Measurements from ENCODE around the gene ATP1B2. TPM values are rescaled to one million over a fixed set of nuclear protein-coding genes. Genes with fewer than 3 reads are reported as not detected.
"Not testable (repeated sequence)": the region's sequence is repeated elsewhere in the genome, so short reads cannot be mapped to it uniquely, and the experiment has no call there.

ATP1B2 gene
- total and polyA plus RNA-seq, 2 donors = 0.05 to 1.3 TPM

- peak overlapping the region; percentile 83 to 89 for H3K27ac ChIP-seq (ENCODE audit: low read depth in 1 of 2, low read length in 1 of 2)
- 8% methylated on average over 28 of the region's 28 CpGs for WGBS
- no peak for DNase-seq (ENCODE audit: low read depth in 6 of 9, low spot score in 9 of 9)
- no peaks in the 10 kb centered on the region for H3K9me3 ChIP-seq (ENCODE audit: control insufficient read depth in 2 of 2, insufficient read depth in 1 of 2, low read length in 1 of 2)
- peaks cover 0 to 10% of the 10 kb centered on the region in 2 donors for H3K36me3 ChIP-seq (ENCODE audit: control insufficient read depth in 2 of 2, insufficient read depth in 2 of 2, low read length in 1 of 2)
- no peaks in the 10 kb centered on the region for H3K27me3 ChIP-seq (ENCODE audit: control insufficient read depth in 2 of 2, insufficient read depth in 1 of 2, low read length in 1 of 2)
- peaks cover 16 to 22% of the 10 kb centered on the region in 2 donors for H3K4me1 ChIP-seq (ENCODE audit: control insufficient read depth in 2 of 2, insufficient read depth in 2 of 2, low read length in 2 of 2)
- H3K4me3 ChIP-seq (ENCODE audit: low read length in 2 of 2) = peak overlapping the region; percentile 58 to 59
These were observed 35.4 kb upstream of the ATP1B2 start for GRCh38 chr17:7615265-7615747.

GRCh38 chr17:7618608-7619007, 32.1 kb upstream of the ATP1B2 start:
- H3K36me3 ChIP-seq (ENCODE audit: control insufficient read depth in 2 of 2, insufficient read depth in 2 of 2, low read length in 1 of 2) = no peaks in the 10 kb centered on the region
- H3K27me3 ChIP-seq (ENCODE audit: control insufficient read depth in 2 of 2, insufficient read depth in 1 of 2, low read length in 1 of 2) = no peaks in the 10 kb centered on the region
- no peaks in the 10 kb centered on the region for H3K9me3 ChIP-seq (ENCODE audit: control insufficient read depth in 2 of 2, insufficient read depth in 1 of 2, low read length in 1 of 2)
- no peak for DNase-seq (ENCODE audit: low read depth in 6 of 9, low spot score in 9 of 9)
- no peak overlapping the region for H3K4me3 ChIP-seq (ENCODE audit: low read length in 2 of 2)
- peaks cover 7 to 9% of the 10 kb centered on the region in 2 donors for H3K4me1 ChIP-seq (ENCODE audit: control insufficient read depth in 2 of 2, insufficient read depth in 2 of 2, low read length in 2 of 2)
- no peak overlapping the region for H3K27ac ChIP-seq (ENCODE audit: low read depth in 1 of 2, low read length in 1 of 2)
- WGBS = 90% methylated on average over 5 of the region's 5 CpGs

- 97% methylated on average over 8 of the region's 8 CpGs for WGBS
- Histone ChIP-seq H3K27ac (ENCODE audit: low read depth in 1 of 2, low read length in 1 of 2) (no peak overlapping the region), H3K27me3 (ENCODE audit: control insufficient read depth in 2 of 2, insufficient read depth in 1 of 2, low read length in 1 of 2) (no peaks in the 10 kb centered on the region), H3K4me1 (ENCODE audit: control insufficient read depth in 2 of 2, insufficient read depth in 2 of 2, low read length in 2 of 2) (no peaks in the 10 kb centered on the region), H3K36me3 (ENCODE audit: control insufficient read depth in 2 of 2, insufficient read depth in 2 of 2, low read length in 1 of 2) (no peaks in the 10 kb centered on the region), H3K4me3 (ENCODE audit: low read length in 2 of 2) (no peak overlapping the region), H3K9me3 (ENCODE audit: control insufficient read depth in 2 of 2, insufficient read depth in 1 of 2, low read length in 1 of 2) (no peaks in the 10 kb centered on the region)
- no peak for DNase-seq (ENCODE audit: low read depth in 6 of 9, low spot score in 9 of 9)
These were observed 29.9 kb upstream of the ATP1B2 start for GRCh38 chr17:7620835-7621234.

- H3K27me3 ChIP-seq (ENCODE audit: control insufficient read depth in 2 of 2, insufficient read depth in 1 of 2, low read length in 1 of 2) = no peaks in the 10 kb centered on the region
- WGBS = 98% methylated on average over 5 of the region's 5 CpGs
- no peaks in the 10 kb centered on the region for H3K36me3 ChIP-seq (ENCODE audit: control insufficient read depth in 2 of 2, insufficient read depth in 2 of 2, low read length in 1 of 2)
- H3K4me3 ChIP-seq (ENCODE audit: low read length in 2 of 2) = no peak overlapping the region
- no peak for DNase-seq (ENCODE audit: low read depth in 6 of 9, low spot score in 9 of 9)
- no peaks in the 10 kb centered on the region for H3K9me3 ChIP-seq (ENCODE audit: control insufficient read depth in 2 of 2, insufficient read depth in 1 of 2, low read length in 1 of 2)
- no peak overlapping the region for H3K27ac ChIP-seq (ENCODE audit: low read depth in 1 of 2, low read length in 1 of 2)
- peaks cover 5 to 16% of the 10 kb centered on the region in 2 donors for H3K4me1 ChIP-seq (ENCODE audit: control insufficient read depth in 2 of 2, insufficient read depth in 2 of 2, low read length in 2 of 2)
These were observed 27.1 kb upstream of the ATP1B2 start for GRCh38 chr17:7623661-7624060.

GRCh38 chr17:7625749-7626148, 25.0 kb upstream of the ATP1B2 start:
- H3K27me3 ChIP-seq (ENCODE audit: control insufficient read depth in 2 of 2, insufficient read depth in 1 of 2, low read length in 1 of 2); H3K27ac ChIP-seq (ENCODE audit: low read depth in 1 of 2, low read length in 1 of 2); DNase-seq (ENCODE audit: low read depth in 6 of 9, low spot score in 9 of 9); H3K36me3 ChIP-seq (ENCODE audit: control insufficient read depth in 2 of 2, insufficient read depth in 2 of 2, low read length in 1 of 2); H3K9me3 ChIP-seq (ENCODE audit: control insufficient read depth in 2 of 2, insufficient read depth in 1 of 2, low read length in 1 of 2); H3K4me3 ChIP-seq (ENCODE audit: low read length in 2 of 2): not testable (repeated sequence)
- peaks cover 5 to 16% of the 10 kb centered on the region in 2 donors for H3K4me1 ChIP-seq (ENCODE audit: control insufficient read depth in 2 of 2, insufficient read depth in 2 of 2, low read length in 2 of 2)
- 99% methylated on average over 16 of the region's 16 CpGs for WGBS

- no peak overlapping the region for H3K27ac ChIP-seq (ENCODE audit: low read depth in 1 of 2, low read length in 1 of 2)
- H3K4me3 ChIP-seq (ENCODE audit: low read length in 2 of 2) = no peak overlapping the region
- WGBS = 93% methylated on average over 7 of the region's 7 CpGs
- H3K27me3 ChIP-seq (ENCODE audit: control insufficient read depth in 2 of 2, insufficient read depth in 1 of 2, low read length in 1 of 2) = no peaks in the 10 kb centered on the region
- no peaks in the 10 kb centered on the region for H3K9me3 ChIP-seq (ENCODE audit: control insufficient read depth in 2 of 2, insufficient read depth in 1 of 2, low read length in 1 of 2)
- no peaks in the 10 kb centered on the region for H3K36me3 ChIP-seq (ENCODE audit: control insufficient read depth in 2 of 2, insufficient read depth in 2 of 2, low read length in 1 of 2)
- DNase-seq (ENCODE audit: low read depth in 6 of 9, low spot score in 9 of 9) = no peak
- H3K4me1 ChIP-seq (ENCODE audit: control insufficient read depth in 2 of 2, insufficient read depth in 2 of 2, low read length in 2 of 2) = peaks cover 5 to 16% of the 10 kb centered on the region in 2 donors
These were observed 24.4 kb upstream of the ATP1B2 start for GRCh38 chr17:7626307-7626706.

DNA sequence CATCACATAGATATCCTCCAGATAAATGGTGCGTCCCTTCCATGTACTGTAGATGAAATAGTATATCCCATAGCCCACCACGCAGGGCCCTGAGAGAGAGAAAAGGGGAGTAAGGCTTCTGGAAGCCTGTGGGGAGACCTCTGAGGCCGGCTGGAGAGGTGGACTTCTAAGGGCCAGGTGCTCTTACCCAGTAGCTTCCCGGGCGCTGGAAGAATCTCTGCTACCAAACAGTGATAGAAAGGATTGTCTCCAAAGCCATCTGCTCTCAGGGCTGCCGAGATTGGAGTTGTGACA, 23.8 kb upstream of the ATP1B2 start:
- H3K4me3 ChIP-seq (ENCODE audit: low read length in 2 of 2) = peak overlapping the region; percentile 71 to 90
- no peaks in the 10 kb centered on the region for H3K27me3 ChIP-seq (ENCODE audit: control insufficient read depth in 2 of 2, insufficient read depth in 1 of 2, low read length in 1 of 2)
- no peaks in the 10 kb centered on the region for H3K36me3 ChIP-seq (ENCODE audit: control insufficient read depth in 2 of 2, insufficient read depth in 2 of 2, low read length in 1 of 2)
- H3K27ac ChIP-seq (ENCODE audit: low read depth in 1 of 2, low read length in 1 of 2) = peak overlapping the region in 1 of 2 donors; percentile 92
- no peak for DNase-seq (ENCODE audit: low read depth in 6 of 9, low spot score in 9 of 9)
- H3K9me3 ChIP-seq (ENCODE audit: control insufficient read depth in 2 of 2, insufficient read depth in 1 of 2, low read length in 1 of 2) = no peaks in the 10 kb centered on the region
- H3K4me1 ChIP-seq (ENCODE audit: control insufficient read depth in 2 of 2, insufficient read depth in 2 of 2, low read length in 2 of 2) = peaks cover 5 to 16% of the 10 kb centered on the region in 2 donors
- WGBS = 40% methylated on average over 6 of the region's 6 CpGs

DNA sequence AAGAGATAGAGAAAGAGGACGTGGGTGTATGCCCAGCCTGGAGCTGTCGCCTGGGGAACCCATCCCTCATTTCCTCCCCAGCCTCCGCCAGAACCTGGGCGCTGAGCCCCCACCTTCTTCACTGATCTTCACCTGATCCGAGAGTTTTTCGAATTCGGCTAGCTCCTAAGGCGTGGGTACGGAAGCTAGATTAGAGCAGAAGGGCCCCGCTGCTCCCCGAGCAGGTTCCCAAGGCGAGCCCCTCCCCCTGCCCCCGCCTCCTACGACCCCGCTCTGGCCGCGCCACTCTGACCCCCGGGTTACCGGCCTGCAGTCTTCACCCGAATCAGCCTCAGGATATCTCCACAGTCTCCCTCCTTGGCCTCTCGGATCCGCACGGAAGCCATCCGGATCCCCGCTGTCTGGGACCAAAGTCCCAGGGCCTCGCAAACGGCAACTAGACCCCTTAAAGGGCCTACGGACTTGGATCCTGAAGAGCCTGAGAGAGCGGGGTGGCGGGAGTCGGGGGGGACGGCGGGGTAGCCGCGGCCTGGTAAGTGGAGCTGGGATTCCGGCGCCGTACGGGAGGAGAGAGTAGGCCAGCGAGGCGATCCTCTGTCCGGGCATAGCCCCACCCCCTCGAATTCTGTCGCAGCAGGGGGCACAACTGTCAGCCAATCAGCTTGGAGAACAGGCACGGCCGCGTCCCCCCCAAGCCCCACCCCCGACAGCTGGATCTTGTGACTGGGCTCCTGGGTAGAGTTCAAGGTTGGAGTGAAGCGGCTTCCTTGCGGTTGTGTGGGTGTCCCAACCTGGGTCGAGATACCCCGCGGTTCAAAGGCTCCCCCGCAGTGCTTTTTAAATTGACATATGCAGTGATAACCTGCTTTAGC, 23.2 kb upstream of the ATP1B2 start, which contains the start of gene SAT2:
SAT2 (minus strand) TSS at position 572 of the 872 bp plus-strand sequence; CDS start at position 386, 186 bp downstream.
- H3K9me3 ChIP-seq (ENCODE audit: control insufficient read depth in 2 of 2, insufficient read depth in 1 of 2, low read length in 1 of 2) = no peaks in the 10 kb centered on the region
- peaks cover 5 to 20% of the 10 kb centered on the region in 2 donors for H3K4me1 ChIP-seq (ENCODE audit: control insufficient read depth in 2 of 2, insufficient read depth in 2 of 2, low read length in 2 of 2)
- peak within 1 kb of the TSS; percentile 74 to 92 for H3K27ac ChIP-seq (ENCODE audit: low read depth in 1 of 2, low read length in 1 of 2)
- H3K4me3 ChIP-seq (ENCODE audit: low read length in 2 of 2) = peak within 1 kb of the TSS; percentile 71 to 90
- H3K27me3 ChIP-seq (ENCODE audit: control insufficient read depth in 2 of 2, insufficient read depth in 1 of 2, low read length in 1 of 2) = no peaks in the 10 kb centered on the region
- WGBS = under 1% methylated on average over 54 of the region's 54 CpGs
- peak; percentile 75 to 93 (median 88) for DNase-seq (ENCODE audit: low read depth in 6 of 9, low spot score in 9 of 9)
- H3K36me3 ChIP-seq (ENCODE audit: control insufficient read depth in 2 of 2, insufficient read depth in 2 of 2, low read length in 1 of 2) = no peaks in the 10 kb centered on the region

DNA sequence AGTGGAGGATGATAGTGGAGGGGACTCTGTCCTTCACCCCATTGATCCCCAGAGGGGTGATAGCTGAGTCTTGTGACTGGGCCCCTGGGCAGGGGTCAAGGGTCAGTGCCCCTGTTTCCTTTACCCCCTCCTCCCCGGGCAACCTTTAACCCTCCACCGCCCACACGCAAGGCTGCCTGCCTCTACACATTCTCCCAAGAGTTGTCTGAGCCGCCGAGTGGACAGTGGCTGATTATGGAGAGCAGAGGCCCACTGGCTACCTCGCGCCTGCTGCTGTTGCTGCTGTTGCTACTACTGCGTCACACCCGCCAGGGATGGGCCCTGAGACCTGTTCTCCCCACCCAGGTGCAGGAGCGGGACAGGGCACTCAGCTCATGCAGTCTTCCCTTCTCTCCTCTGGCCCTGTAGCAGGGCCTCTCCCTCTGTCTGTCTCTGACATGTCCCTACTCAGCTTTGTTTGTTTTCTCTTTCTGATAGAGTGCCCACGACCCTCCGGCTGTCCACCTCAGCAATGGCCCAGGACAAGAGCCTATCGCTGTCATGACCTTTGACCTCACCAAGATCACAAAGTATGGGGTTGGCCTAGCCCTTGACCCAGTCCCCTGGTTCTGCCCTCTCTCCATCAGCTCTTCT, 20.7 kb upstream of the ATP1B2 start, which contains the start of gene SHBG:
SHBG (plus strand) TSS at position 197 of the 633 bp plus-strand sequence; CDS start at position 235, 38 bp downstream.
- H3K4me3 ChIP-seq (ENCODE audit: low read length in 2 of 2) = no peak within 1 kb of the TSS
- no peak within 1 kb of the TSS for H3K27ac ChIP-seq (ENCODE audit: low read depth in 1 of 2, low read length in 1 of 2)
- 96% methylated on average over 13 of the region's 13 CpGs for WGBS
- H3K36me3 ChIP-seq (ENCODE audit: control insufficient read depth in 2 of 2, insufficient read depth in 2 of 2, low read length in 1 of 2) = no peaks in the 10 kb centered on the region
- peaks cover 0 to 8% of the 10 kb centered on the region in 2 donors for H3K27me3 ChIP-seq (ENCODE audit: control insufficient read depth in 2 of 2, insufficient read depth in 1 of 2, low read length in 1 of 2)
- DNase-seq (ENCODE audit: low read depth in 6 of 9, low spot score in 9 of 9) = no peak
- H3K9me3 ChIP-seq (ENCODE audit: control insufficient read depth in 2 of 2, insufficient read depth in 1 of 2, low read length in 1 of 2) = no peaks in the 10 kb centered on the region
- H3K4me1 ChIP-seq (ENCODE audit: control insufficient read depth in 2 of 2, insufficient read depth in 2 of 2, low read length in 2 of 2) = peaks cover 5 to 22% of the 10 kb centered on the region in 2 donors

Data from thymus (tissue), 11 donors.